HCT116 (cell line): Measurements from ENCODE around the gene AQP9.

Experiments used
- CTCF ChIP-seq, 3 experiments: fragments of 200-600 bp in 1 of 3; sonication (generic) in 1 of 3; IDR thresholded peaks in 2 of 3; conservative IDR thresholded peaks in 1 of 3; 2 replicates each; pipeline ENCODE4 v1.5.1; 2012 to 2017; ENCODE audit warnings: low read depth in 2 of 3, low read length in 2 of 3, antibody characterized with exemption in 1 of 3, borderline replicate concordance in 1 of 3, control low read depth in 1 of 3, mild to moderate bottlenecking in 1 of 3, mixed read lengths in 1 of 3, mixed run types in 1 of 3, moderate library complexity in 1 of 3; ENCODE audit not compliant: insufficient read depth in 1 of 3
- EZH2 ChIP-seq: fragments of 200-600 bp; sonication (generic); IDR thresholded peaks from 2 replicates; pipeline ENCODE4 v1.6.1; 2017; ENCODE audit warnings: antibody characterized with exemption, mixed run types
- JUND ChIP-seq: IDR thresholded peaks from 2 replicates; pipeline ENCODE4 v1.6.1; 2012
- POLR2A ChIP-seq: IDR thresholded peaks from 2 replicates; pipeline ENCODE4 v1.7.0; 2011; ENCODE audit warnings: borderline replicate concordance; ENCODE audit not compliant: insufficient read depth, insufficient read length; ENCODE audit errors: extremely low read depth
- REST ChIP-seq: IDR thresholded peaks from 2 replicates; pipeline ENCODE4 v1.6.1; 2012; ENCODE audit warnings: low read depth
- SIN3A ChIP-seq: IDR thresholded peaks from 2 replicates; pipeline ENCODE4 v1.6.1; 2012; ENCODE audit warnings: low read depth
- YY1 ChIP-seq: IDR thresholded peaks from 2 replicates; pipeline ENCODE4 v1.6.1; 2011; ENCODE audit warnings: low read length, low read depth, moderate library complexity, mild to moderate bottlenecking; ENCODE audit not compliant: insufficient replicate concordance; ENCODE audit errors: extremely low read depth
- ZNF274 ChIP-seq: fragments of 200-500 bp; sonication (Bioruptor generic); IDR thresholded peaks from 2 replicates; pipeline ENCODE4 v1.6.1; 2014; ENCODE audit warnings: mild to moderate bottlenecking, low read depth, low read length, inconsistent platforms

GRCh38 chr15:58110999-58111717 lies 27.0 kb upstream of the AQP9 start:
- no peak for TF ChIP-seq SIN3A
- TF ChIP-seq CTCF (IDR thresholded peaks at IDR 0.05 in 2 of 3, conservative IDR thresholded peaks at IDR 0.05 in 1 of 3; ENCODE audit: borderline replicate concordance in 1 of 3, insufficient read depth in 1 of 3, low read depth in 2 of 3, low read length in 2 of 3) = no peak
- TF ChIP-seq YY1 = no peak
- TF ChIP-seq EZH2 = no peak
- TF ChIP-seq REST = no peak
- TF ChIP-seq JUND = no peak
- no peak for TF ChIP-seq POLR2A
- no peak for TF ChIP-seq ZNF274
